A549 (cell line): ENCODE measurements around the gene PGM1. TPM values are rescaled to one million over a fixed set of nuclear protein-coding genes. Genes with fewer than 3 reads are reported as not detected.

Experiments used
- ATAC-seq, 2 experiments: fragments of 200-7000 bp in 1 of 2; fragments of >200 bp in 1 of 2; cut with Nextera tagmentation in 1 of 2; cut with Tn5 transposase in 1 of 2; 3 replicates each; pipeline versions ENCODE4 v1.8.0 to v1.9.1; 2018 to 2020; ENCODE audit warnings: mild to moderate bottlenecking in 1 of 2, moderate library complexity in 1 of 2
- CTCF ChIA-PET: fragments of 300-600 bp; sonication (Branson Sonifier 250); formaldehyde crosslinking; extraction: SDS; loops from one replicate; lab custom pipeline; 2021; ENCODE audit warnings: antibody characterized with exemption, inconsistent platforms; lab: Yijun Ruan, JAX
- POLR2A ChIA-PET: fragments of 350-600 bp; formaldehyde crosslinking; extraction: SDS; loops from one replicate; lab custom pipeline; 2021; ENCODE audit warnings: antibody characterized with exemption, inconsistent platforms; lab: Yijun Ruan, JAX
- DNase-seq, 2 experiments: peaks; one replicate each; pipeline versions ENCODE4 v3.0.0 to v3.0.0-alpha.2; 2011 to 2016; ENCODE audit warnings: low read depth in 1 of 2, low spot score in 1 of 2
- FAIRE-seq: peaks from 2 replicates; lab custom pipeline; 2011; peaks lifted over from hg19 to GRCh38; lab: Jason Lieb, UNC
- H3K27ac ChIP-seq, 2 experiments: fragments of >200 bp; sonication (Bioruptor Twin); formaldehyde crosslinking; 3 replicates each; pipeline ENCODE4 v1.5.1; 2016 to 2017
- H3K4me1 ChIP-seq: fragments of >200 bp; sonication (Bioruptor Twin); formaldehyde crosslinking; 3 replicates; pipeline ENCODE4 v1.6.1; 2016
- H3K4me2 ChIP-seq: fragments of >200 bp; sonication (Bioruptor Twin); formaldehyde crosslinking; 3 replicates; pipeline ENCODE4 v1.6.1; 2016
- H3K4me3 ChIP-seq: fragments of >200 bp; sonication (Bioruptor Twin); formaldehyde crosslinking; 3 replicates; pipeline ENCODE4 v1.5.1; 2016
- H3K9me3 ChIP-seq: fragments of >200 bp; sonication (Bioruptor Twin); formaldehyde crosslinking; 3 replicates; pipeline ENCODE4 v1.6.1; 2016
- CBX2 ChIP-seq: fragments of 200-600 bp; sonication (generic); IDR thresholded peaks from 2 replicates; pipeline ENCODE4 v1.6.1; 2016; ENCODE audit warnings: low read depth, mild to moderate bottlenecking, borderline replicate concordance
- CBX8 ChIP-seq: fragments of 200-600 bp; sonication (generic); IDR thresholded peaks from 2 replicates; pipeline ENCODE4 v1.6.1; 2016
- CHD2 ChIP-seq: fragments of 150-350 bp; IDR thresholded peaks from 2 replicates; pipeline ENCODE4 v1.6.1; 2014; ENCODE audit warnings: low read length; ENCODE audit not compliant: partially characterized antibody
- E2F6 ChIP-seq: IDR thresholded peaks from 2 replicates; pipeline ENCODE4 v1.6.1; 2012; ENCODE audit warnings: low read depth, borderline replicate concordance
- HEYL ChIP-seq: fragments of 250-450 bp; sonication (Bioruptor Pico); IDR thresholded peaks from 2 replicates; pipeline ENCODE4 v1.8.0; 2021; ENCODE audit warnings: mild to moderate bottlenecking, moderate library complexity
- HMGXB4 ChIP-seq: fragments of 250-450 bp; sonication (Bioruptor Pico); IDR thresholded peaks from 2 replicates; pipeline ENCODE4 v1.5.0; 2021; ENCODE audit warnings: mild to moderate bottlenecking, moderate library complexity, borderline replicate concordance
- HOXA7 ChIP-seq: fragments of 250-450 bp; sonication (Bioruptor Pico); IDR thresholded peaks from 2 replicates; pipeline ENCODE4 v1.5.0; 2020; ENCODE audit warnings: mild to moderate bottlenecking, moderate library complexity
- HOXB13 ChIP-seq: fragments of 250-450 bp; sonication (Bioruptor Pico); IDR thresholded peaks from 2 replicates; pipeline ENCODE4 v1.5.0; 2020; ENCODE audit warnings: low read depth, mild to moderate bottlenecking, moderate library complexity
- HOXB5 ChIP-seq: fragments of 250-450 bp; sonication (Bioruptor Pico); IDR thresholded peaks from 2 replicates; pipeline ENCODE4 v1.5.0; 2020; ENCODE audit warnings: mild to moderate bottlenecking, moderate library complexity
- MAFK ChIP-seq: fragments of 450-650 bp; IDR thresholded peaks from 2 replicates; pipeline ENCODE4 v1.6.1; 2014; ENCODE audit not compliant: partially characterized antibody
- MAZ ChIP-seq: fragments of 150-350 bp; IDR thresholded peaks from 2 replicates; pipeline ENCODE4 v1.6.1; 2014; ENCODE audit warnings: antibody characterized with exemption, low read depth, low read length, borderline replicate concordance
- PHF8 ChIP-seq: fragments of 200-600 bp; sonication (generic); IDR thresholded peaks from 2 replicates; pipeline ENCODE4 v1.6.1; 2016; ENCODE audit warnings: low read depth, mild to moderate bottlenecking, antibody characterized with exemption, moderate library complexity, borderline replicate concordance
- POLR2AphosphoS2 ChIP-seq: conservative IDR thresholded peaks from 2 replicates; pipeline ENCODE4 v1.6.1; 2012; ENCODE audit warnings: low read length, improper control_type of control experiment, inconsistent platforms
- RCOR1 ChIP-seq: fragments of 150-350 bp; IDR thresholded peaks from 2 replicates; pipeline ENCODE4 v1.6.1; 2014; ENCODE audit warnings: antibody characterized with exemption, low read length, low read depth
- TFCP2L1 ChIP-seq: fragments of 250-450 bp; sonication (Bioruptor Pico); IDR thresholded peaks from 2 replicates; pipeline ENCODE4 v1.5.0; 2021; ENCODE audit warnings: mild to moderate bottlenecking
- TP53 ChIP-seq: fragments of 250-450 bp; sonication (Bioruptor Pico); IDR thresholded peaks from 2 replicates; pipeline ENCODE4 v1.5.0; 2021; ENCODE audit warnings: mild to moderate bottlenecking, moderate library complexity
- ZNF302 ChIP-seq: fragments of 250-450 bp; sonication (Bioruptor Pico); IDR thresholded peaks from 2 replicates; pipeline ENCODE4 v1.9.0; 2021; ENCODE audit warnings: inconsistent platforms, mild to moderate bottlenecking, moderate library complexity
- ZSCAN20 ChIP-seq: fragments of 250-450 bp; sonication (Bioruptor Pico); IDR thresholded peaks from 2 replicates; pipeline ENCODE4 v1.8.0; 2022; ENCODE audit warnings: mild to moderate bottlenecking, moderate library complexity
- WGBS: methylation state at CpG from one replicate; pipeline ENCODE4 v1.1.6; 2017; ENCODE audit errors: missing lambda C conversion rate; 5-methylcytosine and 5-hydroxymethylcytosine counted together
- polyA plus RNA-seq, 4 experiments: library from polyadenylated mRNA; depleted of rRNA in 3 of 4; stranded (reverse); fragments of >200 nt; fragmentation: RNase III in 1 of 4; extraction: RNeasy Plus Mini Kit Qiagen cat#74134 plus additional on column Dnase treatment in 1 of 4; gene quantifications; 2 replicates in 3 of 4; 3 replicates in 1 of 4; pipeline ENCODE4 v1.2.3, GENCODE V29; 2011 to 2017
- TF ChIP-seq, protein P1 (sequence below): fragments of >200 bp; sonication (Bioruptor Twin); formaldehyde crosslinking; IDR thresholded peaks from 3 replicates; pipeline ENCODE4 v1.6.1; 2016
- TF ChIP-seq, protein P2 (sequence below): IDR thresholded peaks from 2 replicates; pipeline ENCODE4 v1.6.1; 2012

PGM1 gene
- polyA plus RNA-seq, 2 of the 4 experiments (the other 2 are of a cell fraction): 25.5 to 50.2 TPM

DNA sequence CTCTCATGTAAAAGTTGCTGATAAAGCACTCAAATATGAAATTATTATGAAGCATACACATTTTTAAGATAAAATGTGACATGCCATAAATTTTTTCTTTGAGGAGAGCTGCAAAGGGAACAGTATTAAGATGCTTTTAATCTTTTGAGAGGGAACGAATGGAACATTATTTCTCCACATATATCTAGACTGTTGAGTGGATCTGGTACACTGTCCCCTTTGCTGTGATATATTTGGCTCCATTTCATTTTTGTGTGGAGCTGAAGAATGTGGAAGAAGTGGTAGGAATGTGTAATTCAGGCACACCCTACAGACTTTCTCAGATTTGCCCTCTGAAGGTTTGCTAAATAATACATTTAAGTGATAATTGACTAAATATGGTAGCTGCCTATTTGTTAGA lies 31.7 kb downstream of the PGM1 start:
- ATAC-seq: peak in 1 of 2 experiments; percentile 63; a peak in 3 of 6 replicates
- WGBS: 81% methylated on average over 1 of the region's 1 CpG
- Histone ChIP-seq H3K4me3 (no peak overlapping the region), H3K4me1 (peaks cover 16% of the 10 kb centered on the region), H3K27ac (no peak overlapping the region), H3K4me2 (peak overlapping the region; percentile 25; the same call in 1 of the 3 replicates)
- ChIA-PET POLR2A (no interaction called here), CTCF (interaction anchor here (1.0 to 1.3 kb wide), 4 partner anchors 10 to 622 kb away, joined by 3 to 5 read pairs (median 4); no protein-coding TSS in a partner anchor)
- no peak for FAIRE-seq
- DNase-seq: peak in 1 of 2 experiments; percentile 7
- no peak for TF ChIP-seq MAFK
- TF ChIP-seq, all 56 proteins: peak for 0
- H3K9me3 ChIP-seq: no peaks in the 10 kb centered on the region

- no peak for ATAC-seq
- DNase-seq: no peak
- no peaks in the 10 kb centered on the region for H3K9me3 ChIP-seq
- H3K4me2 ChIP-seq: no peak overlapping the region
- peak overlapping the region in 1 of 2 experiments; percentile 13; a peak in 1 of 6 replicates for H3K27ac ChIP-seq
- 89% methylated on average over 2 of the region's 2 CpGs for WGBS
- TF ChIP-seq CBX8 (no peak), PHF8 (no peak), CBX2 (no peak), MAZ (no peak), HOXB13 (no peak), TP53 (CRISPR knock-in tag) (no peak), HMGXB4 (CRISPR knock-in tag) (no peak), E2F6 (no peak), RCOR1 (no peak), TFCP2L1 (CRISPR knock-in tag) (no peak), HEYL (CRISPR knock-in tag) (no peak), ZNF302 (CRISPR knock-in tag) (no peak), ZSCAN20 (no peak), HOXB5 (CRISPR knock-in tag) (no peak), POLR2AphosphoS2 (no peak), HOXA7 (CRISPR knock-in tag) (no peak), CHD2 (no peak)
- TF ChIP-seq, protein P1, sequence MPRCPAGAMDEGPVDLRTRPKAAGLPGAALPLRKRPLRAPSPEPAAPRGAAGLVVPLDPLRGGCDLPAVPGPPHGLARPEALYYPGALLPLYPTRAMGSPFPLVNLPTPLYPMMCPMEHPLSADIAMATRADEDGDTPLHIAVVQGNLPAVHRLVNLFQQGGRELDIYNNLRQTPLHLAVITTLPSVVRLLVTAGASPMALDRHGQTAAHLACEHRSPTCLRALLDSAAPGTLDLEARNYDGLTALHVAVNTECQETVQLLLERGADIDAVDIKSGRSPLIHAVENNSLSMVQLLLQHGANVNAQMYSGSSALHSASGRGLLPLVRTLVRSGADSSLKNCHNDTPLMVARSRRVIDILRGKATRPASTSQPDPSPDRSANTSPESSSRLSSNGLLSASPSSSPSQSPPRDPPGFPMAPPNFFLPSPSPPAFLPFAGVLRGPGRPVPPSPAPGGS: no peak
- TF ChIP-seq, protein P2, sequence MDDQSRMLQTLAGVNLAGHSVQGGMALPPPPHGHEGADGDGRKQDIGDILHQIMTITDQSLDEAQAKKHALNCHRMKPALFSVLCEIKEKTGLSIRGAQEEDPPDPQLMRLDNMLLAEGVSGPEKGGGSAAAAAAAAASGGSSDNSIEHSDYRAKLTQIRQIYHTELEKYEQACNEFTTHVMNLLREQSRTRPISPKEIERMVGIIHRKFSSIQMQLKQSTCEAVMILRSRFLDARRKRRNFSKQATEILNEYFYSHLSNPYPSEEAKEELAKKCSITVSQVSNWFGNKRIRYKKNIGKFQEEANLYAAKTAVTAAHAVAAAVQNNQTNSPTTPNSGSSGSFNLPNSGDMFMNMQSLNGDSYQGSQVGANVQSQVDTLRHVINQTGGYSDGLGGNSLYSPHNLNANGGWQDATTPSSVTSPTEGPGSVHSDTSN: no peak
- H3K4me3 ChIP-seq: no peak overlapping the region
- ChIA-PET POLR2A (no interaction called here), CTCF (interaction anchor here (1.1 kb wide), 1 partner anchor 9 kb away, joined by 3 read pairs; no protein-coding TSS in a partner anchor)
- FAIRE-seq: no peak
- peaks cover 22% of the 10 kb centered on the region for H3K4me1 ChIP-seq
Observed at GRCh38 chr1:63626222-63626621, 33.0 kb downstream of the PGM1 start.
